DMS53 (cell line): ENCODE measurements around the gene EXOC4.

Experiments
- DNase-seq: peaks from one replicate; lab custom pipeline; 2025; lab: John Stamatoyannopoulos, UW

EXOC4 gene

GRCh38 chr7:133428876-133429275 is 176.0 kb downstream of the EXOC4 start:
- DNase-seq = no peak

GRCh38 chr7:133429371-133429770 is 176.5 kb downstream of the EXOC4 start:
- no peak for DNase-seq

- no peak for DNase-seq
Observed at GRCh38 chr7:133431134-133431724, 178.4 kb downstream of the EXOC4 start.

GRCh38 chr7:133433165-133433812 is 180.4 kb downstream of the EXOC4 start:
- DNase-seq = no peak

GRCh38 chr7:133434246-133434865 is 181.5 kb downstream of the EXOC4 start:
- DNase-seq = peak; percentile 57

- DNase-seq = no peak
Observed at GRCh38 chr7:133436014-133436428, 183.1 kb downstream of the EXOC4 start.

GRCh38 chr7:133437544-133437943 is 184.7 kb downstream of the EXOC4 start:
- no peak for DNase-seq

GRCh38 chr7:133442818-133443217 is 189.9 kb downstream of the EXOC4 start:
- no peak for DNase-seq

- DNase-seq = no peak
Observed at GRCh38 chr7:133445617-133446016, 192.7 kb downstream of the EXOC4 start.

- DNase-seq = no peak
Observed at GRCh38 chr7:133448012-133448411, 195.1 kb downstream of the EXOC4 start.

- DNase-seq = no peak
Observed at GRCh38 chr7:133452577-133452976, 199.7 kb downstream of the EXOC4 start.

- no peak for DNase-seq
Observed at GRCh38 chr7:133458688-133459087, 205.8 kb downstream of the EXOC4 start.

- no peak for DNase-seq
Observed at GRCh38 chr7:133461421-133461820, 208.5 kb downstream of the EXOC4 start.

- DNase-seq = no peak
Observed at GRCh38 chr7:133475655-133476054, 222.8 kb downstream of the EXOC4 start.

- no peak for DNase-seq
Observed at GRCh38 chr7:133477791-133478190, 224.9 kb downstream of the EXOC4 start.

- peak; percentile 15 for DNase-seq
Observed at GRCh38 chr7:133478591-133479135, 225.8 kb downstream of the EXOC4 start.

GRCh38 chr7:133479456-133480065 is 226.7 kb downstream of the EXOC4 start:
- no peak for DNase-seq

- DNase-seq = no peak
Observed at GRCh38 chr7:133480868-133481267, 228.0 kb downstream of the EXOC4 start.

GRCh38 chr7:133481676-133482075 is 228.8 kb downstream of the EXOC4 start:
- DNase-seq = peak; percentile 33

- DNase-seq = no peak
Observed at GRCh38 chr7:133482599-133482998, 229.7 kb downstream of the EXOC4 start.

- no peak for DNase-seq
Observed at GRCh38 chr7:133484086-133484485, 231.2 kb downstream of the EXOC4 start.

GRCh38 chr7:133489906-133490305 is 237.0 kb downstream of the EXOC4 start:
- DNase-seq = no peak

- no peak for DNase-seq
Observed at GRCh38 chr7:133491201-133491691, 238.4 kb downstream of the EXOC4 start.
